H1 (cell line): ENCODE results near the gene LCN15. TPM values are rescaled to one million over a fixed set of nuclear protein-coding genes. Genes with fewer than 3 reads are reported as not detected.

Source experiments
- CTCF ChIA-PET: fragments of 300-600 bp; sonication (Branson Sonifier 250); formaldehyde crosslinking; loops from one replicate; lab custom pipeline; 2021; ENCODE audit not compliant: partially characterized antibody; lab: Charles Lee
- POLR2A ChIA-PET: fragments of 300-600 bp; sonication (Branson Sonifier 250); formaldehyde crosslinking; loops from one replicate; lab custom pipeline; 2021; ENCODE audit warnings: inconsistent platforms; ENCODE audit not compliant: partially characterized antibody; lab: Charles Lee
- DNase-seq, 2 experiments: peaks; one replicate each; pipeline versions ENCODE4 v3.0.0 to v3.0.0-alpha.2; 2010 to 2022; ENCODE audit warnings: low spot score in 2 of 2, low read depth in 1 of 2, mixed read lengths in 1 of 2
- FAIRE-seq: peaks from 2 replicates; lab custom pipeline; 2011; peaks lifted over from hg19 to GRCh38; lab: Jason Lieb, UNC
- H2AFZ ChIP-seq: 2 replicates; pipeline ENCODE4 v1.8.1; 2012; ENCODE audit warnings: low read length, inconsistent platforms
- H2AK5ac ChIP-seq: 2 replicates; pipeline ENCODE4 v1.6.1; 2013; ENCODE audit warnings: low read depth, low read length
- H2BK120ac ChIP-seq: replicated peaks from 2 replicates; pipeline ENCODE3; 2013; ENCODE audit warnings: low read depth, low read length, inconsistent platforms
- H2BK12ac ChIP-seq: 2 replicates; pipeline ENCODE4 v1.6.1; 2013; ENCODE audit warnings: low read depth, low read length
- H2BK15ac ChIP-seq: 2 replicates; pipeline ENCODE4 v1.6.1; 2013; ENCODE audit warnings: low read length
- H2BK20ac ChIP-seq: 2 replicates; pipeline ENCODE4 v1.6.1; 2013; ENCODE audit warnings: low read length
- H2BK5ac ChIP-seq: 2 replicates; pipeline ENCODE4 v1.6.1; 2013; ENCODE audit warnings: low read depth, low read length
- H3K14ac ChIP-seq: 2 replicates; pipeline ENCODE4 v1.6.1; 2013; ENCODE audit warnings: inconsistent platforms; ENCODE audit not compliant: insufficient read length
- H3K18ac ChIP-seq: 2 replicates; pipeline ENCODE4 v1.6.1; 2013; ENCODE audit warnings: low read length; ENCODE audit errors: extremely low read depth
- H3K23ac ChIP-seq: 2 replicates; pipeline ENCODE4 v1.6.1; 2013; ENCODE audit warnings: inconsistent platforms; ENCODE audit not compliant: insufficient read length
- H3K23me2 ChIP-seq: 2 replicates; pipeline ENCODE4 v1.6.1; 2013; ENCODE audit warnings: low read depth, low read length
- H3K27ac ChIP-seq: 2 replicates; pipeline ENCODE4 v1.6.1; 2011; ENCODE audit warnings: low read depth, low read length, inconsistent platforms
- H3K27me3 ChIP-seq, 4 experiments: replicated peaks in 1 of 4; 1 replicate in 1 of 4; 2 replicates in 3 of 4; pipeline versions ENCODE4 v1.6.1 to v1.8.1; 2011 to 2013; ENCODE audit warnings: low read length in 3 of 4, mild to moderate bottlenecking in 3 of 4, inconsistent platforms in 2 of 4, mixed read lengths in 2 of 4, moderate library complexity in 1 of 4; ENCODE audit not compliant: control insufficient read depth in 3 of 4, insufficient read depth in 3 of 4; ENCODE audit errors: extremely low read depth in 1 of 4
- H3K36me3 ChIP-seq, 4 experiments: 2 replicates each; pipeline versions ENCODE4 v1.6.1 to v1.8.1; 2011 to 2013; ENCODE audit warnings: mild to moderate bottlenecking in 4 of 4, low read length in 3 of 4, moderate library complexity in 2 of 4, control low read depth in 1 of 4, inconsistent platforms in 1 of 4; ENCODE audit not compliant: insufficient read depth in 4 of 4, control insufficient read depth in 2 of 4
- H3K4ac ChIP-seq: replicated peaks from 2 replicates; pipeline ENCODE3; 2013; ENCODE audit warnings: low read length, low read depth, mixed read lengths, inconsistent platforms; ENCODE audit not compliant: insufficient read length
- H3K4me1 ChIP-seq, 4 experiments: replicated peaks in 1 of 4; 1 replicate in 1 of 4; 2 replicates in 3 of 4; pipeline versions ENCODE4 v1.6.1 to v1.8.1; 2011 to 2013; ENCODE audit warnings: low read length in 3 of 4, inconsistent platforms in 2 of 4, mixed read lengths in 1 of 4; ENCODE audit not compliant: insufficient read depth in 4 of 4, control insufficient read depth in 3 of 4
- H3K4me2 ChIP-seq, 2 experiments: 2 replicates each; pipeline versions ENCODE4 v1.6.1 to v1.8.1; 2011 to 2013; ENCODE audit warnings: low read depth in 2 of 2, low read length in 2 of 2, control low read depth in 1 of 2, inconsistent platforms in 1 of 2, mild to moderate bottlenecking in 1 of 2; ENCODE audit not compliant: insufficient read depth in 1 of 2
- H3K4me3 ChIP-seq, 4 experiments: fragments of 200-600, 300-600 bp in 1 of 4; sonication (generic), shearing (Covaris generic), sonication (Bioruptor Twin) in 1 of 4; 2 replicates each; pipeline versions ENCODE4 v1.5.1 to v1.8.1; 2011 to 2016; ENCODE audit warnings: low read length in 4 of 4, low read depth in 3 of 4, control low read depth in 2 of 4, inconsistent platforms in 2 of 4, mild to moderate bottlenecking in 2 of 4, mixed read lengths in 1 of 4, moderate library complexity in 1 of 4; ENCODE audit not compliant: insufficient read depth in 2 of 4; ENCODE audit errors: extremely low read depth in 1 of 4
- H3K56ac ChIP-seq: replicated peaks from 2 replicates; pipeline ENCODE3; 2013; ENCODE audit warnings: low read depth, mild to moderate bottlenecking, mixed read lengths, low read length, inconsistent platforms; ENCODE audit not compliant: insufficient read length
- H3K79me1 ChIP-seq: 2 replicates; pipeline ENCODE4 v1.6.1; 2013; ENCODE audit warnings: low read depth, low read length, control low read depth
- H3K79me2 ChIP-seq, 2 experiments: 2 replicates each; pipeline versions ENCODE4 v1.6.1 to v1.8.1; 2012 to 2013; ENCODE audit warnings: low read length in 2 of 2, mild to moderate bottlenecking in 2 of 2, inconsistent platforms in 1 of 2; ENCODE audit not compliant: insufficient read depth in 2 of 2, control insufficient read depth in 1 of 2
- H3K9ac ChIP-seq, 4 experiments: replicated peaks in 1 of 4; 1 replicate in 1 of 4; 2 replicates in 3 of 4; pipeline versions ENCODE4 v1.6.1 to v1.8.1; 2011 to 2013; ENCODE audit warnings: low read depth in 3 of 4, low read length in 3 of 4, control low read depth in 2 of 4, mild to moderate bottlenecking in 2 of 4, moderate library complexity in 2 of 4, inconsistent platforms in 1 of 4; ENCODE audit errors: extremely low read depth in 1 of 4
- H3K9me3 ChIP-seq, 2 experiments: 2 replicates each; pipeline versions ENCODE4 v1.6.1 to v1.8.1; 2012 to 2013; ENCODE audit warnings: mild to moderate bottlenecking in 2 of 2, moderate library complexity in 2 of 2, control low read depth in 1 of 2, inconsistent platforms in 1 of 2, low read depth in 1 of 2, low read length in 1 of 2, mixed read lengths in 1 of 2; ENCODE audit not compliant: insufficient read depth in 2 of 2
- H4K20me1 ChIP-seq, 2 experiments: replicated peaks in 1 of 2; 2 replicates each; pipeline versions ENCODE3 to v1.8.1; 2011 to 2013; ENCODE audit warnings: inconsistent platforms in 2 of 2, low read length in 2 of 2, mild to moderate bottlenecking in 1 of 2; ENCODE audit not compliant: insufficient read depth in 2 of 2, control insufficient read depth in 1 of 2
- H4K5ac ChIP-seq: 2 replicates; pipeline ENCODE4 v1.6.1; 2013; ENCODE audit warnings: low read length, low read depth, mixed read lengths, inconsistent platforms; ENCODE audit not compliant: insufficient read length
- H4K8ac ChIP-seq: 2 replicates; pipeline ENCODE4 v1.8.0; 2013; ENCODE audit warnings: mild to moderate bottlenecking, moderate library complexity, low read length, inconsistent platforms; ENCODE audit not compliant: insufficient read depth; ENCODE audit errors: extremely low read depth
- H4K91ac ChIP-seq: replicated peaks from 2 replicates; pipeline ENCODE3; 2013; ENCODE audit warnings: low read length, mixed read lengths, inconsistent platforms; ENCODE audit not compliant: insufficient read length
- EP300 ChIP-seq, 2 experiments: IDR thresholded peaks; 1 replicate in 1 of 2; 2 replicates in 1 of 2; pipeline ENCODE4 v1.6.1; 2011 to 2012; ENCODE audit warnings: low read depth in 2 of 2, low read length in 2 of 2, mild to moderate bottlenecking in 2 of 2, borderline replicate concordance in 1 of 2, inconsistent platforms in 1 of 2, moderate library complexity in 1 of 2
- MAFK ChIP-seq: IDR thresholded peaks from 2 replicates; pipeline ENCODE4 v1.6.1; 2012; ENCODE audit warnings: low read depth, mild to moderate bottlenecking, improper control_type of control experiment, low read length
- WGBS, 2 experiments: shearing (Covaris generic) in 1 of 2; methylation state at CpG; one replicate each; pipeline versions ENCODE4 v1.1.6 to v1.1.7; 2013 to 2015; ENCODE audit warnings: low lambda C conversion rate in 2 of 2, mixed read lengths in 2 of 2, inconsistent platforms in 1 of 2, low coverage in 1 of 2, missing lambda C conversion rate in 1 of 2; ENCODE audit not compliant: insufficient replicate concordance in 2 of 2, insufficient coverage in 1 of 2, insufficient read length in 1 of 2; ENCODE audit errors: extremely low coverage in 1 of 2, missing lambda C conversion rate in 1 of 2; 5-methylcytosine and 5-hydroxymethylcytosine counted together
- polyA plus RNA-seq, 7 experiments: library from polyadenylated mRNA; depleted of rRNA in 3 of 7; stranded (reverse) in 5 of 7; unstranded in 2 of 7; fragments of >200 nt in 5 of 7; fragments of 200-250 nt in 2 of 7; gene quantifications; 1 replicate in 5 of 7; 2 replicates in 1 of 7; 4 replicates in 1 of 7; pipeline versions ENCODE4 v1.2.1 to v1.2.3, GENCODE V29; 2011 to 2013; ENCODE audit warnings: missing spikeins in 2 of 7, mixed read lengths in 2 of 7
- total RNA-seq: library from RNA; stranded (reverse); fragmentation: NEBNext Ultra II Directional; extraction: Animal tissue kit (Norgen Biotek cat#: 25700); gene quantifications from 2 replicates; pipeline ENCODE4 v1.2.1, GENCODE V29; 2021

Gene LCN15
- total and polyA plus RNA-seq, 2 of the 8 experiments (the other 6 are each of a cell fraction or from before 2014, with no cell fraction given) = 0.08 to 0.47 TPM

- CTCF ChIA-PET = interaction anchor here (1.4 to 9.2 kb wide), 4 partner anchors 9 to 18 kb away, joined by 3 to 62 read pairs (median 6); no protein-coding TSS in a partner anchor
- no peak overlapping the region for H2BK120ac ChIP-seq
- H3K9me3 ChIP-seq = no peaks in the 10 kb centered on the region
- H3K4me3 ChIP-seq = peak overlapping the region; percentile 56 to 94 (median 76)
- peaks cover 13% of the 10 kb centered on the region in 2 experiments for H4K20me1 ChIP-seq
- H3K79me1 ChIP-seq = peaks cover 21% of the 10 kb centered on the region
- peaks cover 0 to 12% (median 6%) of the 10 kb centered on the region in 4 experiments; a peak in 5 of 7 replicates for H3K4me1 ChIP-seq
- H3K4me2 ChIP-seq = peak overlapping the region; percentile 80 to 90
- peaks cover 0 to 11% of the 10 kb centered on the region in 2 experiments; a peak in 1 of 4 replicates for H3K79me2 ChIP-seq
- H2AK5ac ChIP-seq = peak overlapping the region; percentile 53; the same call in 1 of the 2 replicates
- H3K23ac ChIP-seq = no peak overlapping the region
- DNase-seq (no peak), FAIRE-seq (no peak)
- no peak overlapping the region for H3K14ac ChIP-seq
- H2BK20ac ChIP-seq = no peak overlapping the region
- H4K5ac ChIP-seq = no peak overlapping the region
- no peak overlapping the region for H2BK15ac ChIP-seq
- peaks cover 0 to 4% (median 3%) of the 10 kb centered on the region in 4 experiments; a peak in 4 of 7 replicates for H3K27me3 ChIP-seq
- 21% methylated on average over 27 of the region's 56 CpGs; no CpG with 5 or more reads in 1 of the 2 experiments for WGBS, 2 experiments
- peak overlapping the region; percentile 19; the same call in 1 of the 2 replicates for H3K18ac ChIP-seq
- H2AFZ ChIP-seq = no peak overlapping the region
- H3K9ac ChIP-seq = peak overlapping the region; percentile 20 to 84 (median 54)
- POLR2A ChIA-PET = interaction anchor here (1.2 to 11.2 kb wide), 3 partner anchors 9 to 19 kb away, joined by 3 to 223 read pairs (median 46); no protein-coding TSS in a partner anchor
- H4K91ac ChIP-seq = no peak overlapping the region
- H3K56ac ChIP-seq = no peak overlapping the region
- H3K4ac ChIP-seq = no peak overlapping the region
- H2BK5ac ChIP-seq = no peak overlapping the region
- H3K27ac ChIP-seq = no peak overlapping the region; the same call in 1 of the 2 replicates
- H3K23me2 ChIP-seq = peaks cover 3% of the 10 kb centered on the region; the same call in 1 of the 2 replicates
- H2BK12ac ChIP-seq = no peak overlapping the region
- no peaks in the 10 kb centered on the region for H3K36me3 ChIP-seq
- H4K8ac ChIP-seq = no peak overlapping the region
- TF ChIP-seq EP300 (IDR thresholded peaks at IDR 0.05; ENCODE audit: borderline replicate concordance in 1 of 2, low read depth in 2 of 2, low read length in 2 of 2) (no peak), MAFK (no peak)
These were observed 51.4 kb downstream of the LCN15 start for GRCh38 chr9:136712690-136713544.
